Stimulated activated CD4-positive, alpha-beta T cell treated with anti-CD3 and anti-CD28 coated beads, Interleukin-15, amount 100 ng/mL, for 24 hours (primary cell): ENCODE results near the gene ITCH.
A peak's percentile ranks its signal among the peaks of the same experiment; 100 is the strongest.
"Not testable (repeated sequence)": the region's sequence is repeated elsewhere in the genome, so short reads cannot be mapped to it uniquely, and the experiment has no call there.

Experiments
- DNase-seq: peaks from one replicate; pipeline ENCODE4 v3.0.0-alpha.2; 2020

ITCH gene

GRCh38 chr20:34344238-34344637 lies 18.8 kb upstream of the ITCH start:
- no peak for DNase-seq

GRCh38 chr20:34345402-34345736 lies 17.7 kb upstream of the ITCH start:
- no peak for DNase-seq

GRCh38 chr20:34345839-34346532 lies 17.1 kb upstream of the ITCH start:
- not testable (repeated sequence) for DNase-seq

- DNase-seq, result not testable (repeated sequence)
Measured at GRCh38 chr20:34346533-34346865, 16.6 kb upstream of the ITCH start.

GRCh38 chr20:34347571-34347970 lies 15.5 kb upstream of the ITCH start:
- DNase-seq, result no peak

GRCh38 chr20:34350095-34350494 lies 13.0 kb upstream of the ITCH start:
- no peak for DNase-seq

GRCh38 chr20:34353467-34353866 lies 9.6 kb upstream of the ITCH start:
- not testable (repeated sequence) for DNase-seq

- no peak for DNase-seq
Measured at GRCh38 chr20:34355427-34355826, 7.6 kb upstream of the ITCH start.

- not testable (repeated sequence) for DNase-seq
Measured at GRCh38 chr20:34359729-34360128, 3.3 kb upstream of the ITCH start.

- no peak for DNase-seq
Measured at GRCh38 chr20:34362502-34363061, 491 bp upstream of the ITCH start.

GRCh38 chr20:34363465-34364222 lies 571 bp downstream of the ITCH start:
- DNase-seq, result peak; percentile 39

GRCh38 chr20:34364223-34364506 lies 1.1 kb downstream of the ITCH start:
- no peak for DNase-seq

- DNase-seq, result peak; percentile 24
Measured at GRCh38 chr20:34365765-34366213, 2.7 kb downstream of the ITCH start.

GRCh38 chr20:34367155-34367554 lies 4.1 kb downstream of the ITCH start:
- DNase-seq, result no peak

GRCh38 chr20:34367911-34368310 lies 4.8 kb downstream of the ITCH start:
- DNase-seq, result not testable (repeated sequence)

GRCh38 chr20:34368547-34368946 lies 5.5 kb downstream of the ITCH start:
- no peak for DNase-seq

GRCh38 chr20:34369265-34369664 lies 6.2 kb downstream of the ITCH start:
- no peak for DNase-seq

- DNase-seq, result no peak
Measured at GRCh38 chr20:34370062-34370461, 7.0 kb downstream of the ITCH start.

- no peak for DNase-seq
Measured at GRCh38 chr20:34373445-34373844, 10.4 kb downstream of the ITCH start.

- DNase-seq, result no peak
Measured at GRCh38 chr20:34374209-34374760, 11.2 kb downstream of the ITCH start.

- DNase-seq, result no peak
Measured at GRCh38 chr20:34375977-34376430, 12.9 kb downstream of the ITCH start.

- DNase-seq, result peak; percentile 17
Measured at GRCh38 chr20:34377072-34377847, 14.2 kb downstream of the ITCH start.

- DNase-seq, result no peak
Measured at GRCh38 chr20:34382174-34382573, 19.1 kb downstream of the ITCH start.
